Measurements from ENCODE around the gene PAQR9. TPM values are rescaled to one million over a fixed set of nuclear protein-coding genes. Genes with fewer than 3 reads are reported as not detected.
A peak's percentile ranks its signal among the peaks of the same experiment; 100 is the strongest.

The PAQR9 gene
- polyA plus RNA-seq, 6 donors from 2014 or later = not detected

- Mint-ChIP-seq H3K36me3 (no peaks in the 10 kb centered on the region), H3K27ac (no peak overlapping the region), H3K9me3 (peaks cover 0 to 2% (median 0%) of the 10 kb centered on the region in 7 donors), H3K4me1 (no peaks in the 10 kb centered on the region), H3K27me3 (peaks cover 20 to 23% (median 22%) of the 10 kb centered on the region in 3 donors), H3K4me3 (no peak overlapping the region)
- ATAC-seq (ENCODE audit: low read depth in 2 of 2) (no peak), DNase-seq (no peak)
Observed at GRCh38 chr3:142941373-142942123, 21.9 kb downstream of the PAQR9 start.

GRCh38 chr3:142940472-142940871 lies 23.0 kb downstream of the PAQR9 start:
- H3K36me3 Mint-ChIP-seq = no peaks in the 10 kb centered on the region
- peaks cover 0 to 2% (median 0%) of the 10 kb centered on the region in 7 donors for H3K9me3 Mint-ChIP-seq
- no peak overlapping the region for H3K4me3 Mint-ChIP-seq

GRCh38 chr3:142940000-142940399 lies 23.5 kb downstream of the PAQR9 start:
- ATAC-seq (ENCODE audit: low read depth in 2 of 2) = no peak
- no peaks in the 10 kb centered on the region for H3K4me1 Mint-ChIP-seq
- H3K27ac Mint-ChIP-seq = no peak overlapping the region
- H3K36me3 Mint-ChIP-seq = no peaks in the 10 kb centered on the region
- peaks cover 6 to 18% (median 14%) of the 10 kb centered on the region in 3 donors for H3K27me3 Mint-ChIP-seq
- no peak overlapping the region for H3K4me3 Mint-ChIP-seq
- DNase-seq = no peak
- peaks cover 0 to 2% (median 0%) of the 10 kb centered on the region in 7 donors for H3K9me3 Mint-ChIP-seq

More at GRCh38 chr3:142940472-142940871, 23.0 kb downstream of the PAQR9 start:
- DNase-seq (no peak), ATAC-seq (ENCODE audit: low read depth in 2 of 2) (no peak)
- no peak overlapping the region for H3K27ac Mint-ChIP-seq
- peaks cover 10 to 23% (median 18%) of the 10 kb centered on the region in 3 donors for H3K27me3 Mint-ChIP-seq
- H3K4me1 Mint-ChIP-seq = no peaks in the 10 kb centered on the region

GRCh38 chr3:142935963-142936362 lies 27.5 kb downstream of the PAQR9 start:
- H3K9me3 Mint-ChIP-seq = peaks cover 0 to 2% (median 0%) of the 10 kb centered on the region in 7 donors
- ATAC-seq (ENCODE audit: low read depth in 2 of 2) (no peak), DNase-seq (no peak)
- no peaks in the 10 kb centered on the region for H3K36me3 Mint-ChIP-seq
- H3K27ac Mint-ChIP-seq = no peak overlapping the region
- H3K4me1 Mint-ChIP-seq = no peaks in the 10 kb centered on the region
- H3K4me3 Mint-ChIP-seq = no peak overlapping the region
- peaks cover 12 to 24% (median 23%) of the 10 kb centered on the region in 3 donors for H3K27me3 Mint-ChIP-seq

GRCh38 chr3:142934887-142935269 lies 28.6 kb downstream of the PAQR9 start:
- no peak for DNase-seq
- Mint-ChIP-seq H3K27ac (no peak overlapping the region), H3K4me1 (no peaks in the 10 kb centered on the region), H3K4me3 (no peak overlapping the region), H3K36me3 (no peaks in the 10 kb centered on the region), H3K27me3 (peaks cover 14 to 23% (median 22%) of the 10 kb centered on the region in 3 donors), H3K9me3 (peaks cover 0 to 2% (median 0%) of the 10 kb centered on the region in 7 donors)
- no peak for ATAC-seq (ENCODE audit: low read depth in 2 of 2)

- Mint-ChIP-seq H3K36me3 (no peaks in the 10 kb centered on the region), H3K4me3 (no peak overlapping the region), H3K4me1 (no peaks in the 10 kb centered on the region), H3K27me3 (peaks cover 15 to 23% (median 22%) of the 10 kb centered on the region in 3 donors), H3K9me3 (peaks cover 0 to 2% (median 0%) of the 10 kb centered on the region in 7 donors), H3K27ac (no peak overlapping the region)
- DNase-seq (no peak), ATAC-seq (ENCODE audit: low read depth in 2 of 2) (no peak)
Observed at GRCh38 chr3:142934128-142934886, 29.2 kb downstream of the PAQR9 start.

GRCh38 chr3:142931222-142931621 lies 32.3 kb downstream of the PAQR9 start:
- H3K27ac Mint-ChIP-seq = no peak overlapping the region
- DNase-seq = no peak

GRCh38 chr3:142930463-142930862 lies 33.0 kb downstream of the PAQR9 start:
- H3K9me3 Mint-ChIP-seq = peaks cover 0 to 2% (median 0%) of the 10 kb centered on the region in 7 donors

More at GRCh38 chr3:142931222-142931621, 32.3 kb downstream of the PAQR9 start:
- Mint-ChIP-seq H3K36me3 (no peaks in the 10 kb centered on the region), H3K27me3 (peaks cover 25 to 32% (median 28%) of the 10 kb centered on the region in 3 donors), H3K9me3 (no peaks in the 10 kb centered on the region), H3K4me3 (no peak overlapping the region), H3K4me1 (no peaks in the 10 kb centered on the region)
- no peak for ATAC-seq (ENCODE audit: low read depth in 2 of 2)

GRCh38 chr3:142929890-142930289 lies 33.6 kb downstream of the PAQR9 start:
- no peaks in the 10 kb centered on the region for H3K4me1 Mint-ChIP-seq
- H3K9me3 Mint-ChIP-seq = peaks cover 0 to 6% (median 0%) of the 10 kb centered on the region in 7 donors
- no peak overlapping the region for H3K27ac Mint-ChIP-seq
- peaks cover 0 to 4% of the 10 kb centered on the region in 2 donors for H3K36me3 Mint-ChIP-seq
- H3K4me3 Mint-ChIP-seq = no peak overlapping the region
- peaks cover 30 to 36% (median 35%) of the 10 kb centered on the region in 3 donors for H3K27me3 Mint-ChIP-seq
- ATAC-seq (ENCODE audit: low read depth in 2 of 2) (no peak), DNase-seq (no peak)

More at GRCh38 chr3:142930463-142930862, 33.0 kb downstream of the PAQR9 start:
- peaks cover 31 to 32% (median 32%) of the 10 kb centered on the region in 3 donors for H3K27me3 Mint-ChIP-seq
- ATAC-seq (ENCODE audit: low read depth in 2 of 2) = no peak
- no peaks in the 10 kb centered on the region for H3K4me1 Mint-ChIP-seq
- no peak for DNase-seq
- no peaks in the 10 kb centered on the region for H3K36me3 Mint-ChIP-seq
- H3K27ac Mint-ChIP-seq = peak overlapping the region in 1 of 6 donors; percentile 59
- no peak overlapping the region for H3K4me3 Mint-ChIP-seq

- no peak overlapping the region for H3K4me3 Mint-ChIP-seq
- ATAC-seq (ENCODE audit: low read depth in 2 of 2) = peak in 1 of 2 donors; percentile 51
- peaks cover 0 to 12% (median 5%) of the 10 kb centered on the region in 7 donors for H3K9me3 Mint-ChIP-seq
- no peak overlapping the region for H3K27ac Mint-ChIP-seq
- DNase-seq = no peak
- H3K36me3 Mint-ChIP-seq = peaks cover 0 to 12% of the 10 kb centered on the region in 2 donors
- H3K27me3 Mint-ChIP-seq = peaks cover 27 to 37% (median 35%) of the 10 kb centered on the region in 3 donors
- H3K4me1 Mint-ChIP-seq = no peaks in the 10 kb centered on the region
Observed at GRCh38 chr3:142929109-142929508, 34.4 kb downstream of the PAQR9 start.

- H3K36me3 Mint-ChIP-seq = peaks cover 0 to 12% of the 10 kb centered on the region in 2 donors
- H3K9me3 Mint-ChIP-seq = peaks cover 0 to 24% (median 9%) of the 10 kb centered on the region in 7 donors
- H3K4me1 Mint-ChIP-seq = no peaks in the 10 kb centered on the region
- no peak for DNase-seq
- no peak for ATAC-seq (ENCODE audit: low read depth in 2 of 2)
- peaks cover 28 to 41% (median 33%) of the 10 kb centered on the region in 3 donors for H3K27me3 Mint-ChIP-seq
- H3K4me3 Mint-ChIP-seq = no peak overlapping the region
- H3K27ac Mint-ChIP-seq = no peak overlapping the region
Observed at GRCh38 chr3:142926368-142926944, 37.0 kb downstream of the PAQR9 start.

GRCh38 chr3:142925140-142925539 lies 38.3 kb downstream of the PAQR9 start:
- Mint-ChIP-seq H3K27ac (no peak overlapping the region), H3K4me3 (no peak overlapping the region), H3K36me3 (peaks cover 0 to 12% of the 10 kb centered on the region in 2 donors), H3K9me3 (peaks cover 0 to 24% (median 9%) of the 10 kb centered on the region in 7 donors), H3K4me1 (no peaks in the 10 kb centered on the region), H3K27me3 (peaks cover 28 to 41% (median 33%) of the 10 kb centered on the region in 3 donors)
- no peak for DNase-seq
- ATAC-seq (ENCODE audit: low read depth in 2 of 2) = no peak

- Mint-ChIP-seq H3K9me3 (peaks cover 0 to 24% (median 9%) of the 10 kb centered on the region in 7 donors), H3K4me1 (no peaks in the 10 kb centered on the region), H3K36me3 (peaks cover 0 to 12% of the 10 kb centered on the region in 2 donors), H3K27me3 (peaks cover 26 to 41% (median 33%) of the 10 kb centered on the region in 3 donors), H3K27ac (no peak overlapping the region), H3K4me3 (no peak overlapping the region)
- no peak for ATAC-seq (ENCODE audit: low read depth in 2 of 2)
- DNase-seq = no peak
Observed at GRCh38 chr3:142923694-142924093, 39.8 kb downstream of the PAQR9 start.
